Gastrocnemius medialis (tissue), 4 donors: Measurements from ENCODE around the gene GAA. TPM values are rescaled to one million over a fixed set of nuclear protein-coding genes. Genes with fewer than 3 reads are reported as not detected.

Source experiments
- ATAC-seq, 2 donors: fragments of 150-250 bp; one replicate each; pipeline ENCODE4 v1.9.1; 2016
- DNase-seq, 2 donors: peaks; one replicate each; pipeline ENCODE4 v3.0.0-alpha.2; 2019
- H3K27ac ChIP-seq, 4 donors: fragments of 200-600 bp; sonication (generic); 1 replicate in 1 of 4; 2 replicates in 3 of 4; pipeline ENCODE4 v1.5.1; 2016 to 2018; ENCODE audit warnings: mild to moderate bottlenecking in 2 of 4, moderate library complexity in 1 of 4
- H3K27me3 ChIP-seq, 3 donors: fragments of 200-600 bp; sonication (generic) in 2 of 3; 1 replicate in 1 of 3; 2 replicates in 2 of 3; pipeline versions ENCODE4 v1.5.1 to v1.6.0; 2016 to 2019; ENCODE audit warnings: mild to moderate bottlenecking in 1 of 3, moderate library complexity in 1 of 3
- H3K36me3 ChIP-seq, 2 donors: fragments of 200-600 bp; sonication (generic) in 1 of 2; one replicate each; pipeline ENCODE4 v1.5.1; 2017 to 2018
- H3K4me1 ChIP-seq, 2 donors: fragments of 200-600 bp; sonication (generic) in 1 of 2; one replicate each; pipeline ENCODE4 v1.5.1; 2016 to 2017; ENCODE audit warnings: mild to moderate bottlenecking in 2 of 2
- H3K4me3 ChIP-seq, 4 donors: fragments of 200-600 bp; sonication (generic) in 3 of 4; 1 replicate in 1 of 4; 2 replicates in 3 of 4; pipeline ENCODE4 v1.5.1; 2016 to 2019; ENCODE audit warnings: mild to moderate bottlenecking in 2 of 4
- H3K9me3 ChIP-seq, 3 donors: fragments of 200-600 bp; sonication (generic) in 2 of 3; 1 replicate in 1 of 3; 2 replicates in 2 of 3; pipeline ENCODE4 v1.5.1; 2016 to 2019
- CTCF ChIP-seq, 5 experiments: fragments of 450-650 bp in 3 of 5; fragments of 200-600 bp in 2 of 5; sonication (generic) in 2 of 5; IDR thresholded peaks in 4 of 5; conservative IDR thresholded peaks in 1 of 5; 1 replicate in 4 of 5; 2 replicates in 1 of 5; pipeline ENCODE4 v1.5.1; 2016 to 2019; ENCODE audit warnings: antibody characterized with exemption in 5 of 5, mild to moderate bottlenecking in 3 of 5, moderate library complexity in 3 of 5
- POLR2A ChIP-seq, 2 donors: fragments of 450-650 bp; IDR thresholded peaks; one replicate each; pipeline ENCODE4 v1.6.1; 2017; ENCODE audit warnings: antibody characterized with exemption in 2 of 2, mild to moderate bottlenecking in 2 of 2, moderate library complexity in 2 of 2
- in situ Hi-C, 4 donors: fragments of 200-750 bp; cut with MboI; loops; one replicate each; pipeline versions ENCODE4 v1.15.0 to v1.8.0; 2017; ENCODE audit warnings: low sequenced_read_pairs in 4 of 4
- intact Hi-C: fragments of 100-400 bp; cut with DNase I; formaldehyde crosslinking; loops from one replicate; pipeline ENCODE4 v1.15.1; 2023; ENCODE audit warnings: low total_unique reads
- total RNA-seq, 4 donors: library from RNA; depleted of rRNA; stranded (reverse); fragments of >200 nt; gene quantifications; one replicate each; pipeline versions ENCODE4 v1.1.0 to v1.2.3, GENCODE V29; 2016

Gene GAA
- total RNA-seq, 4 donors from 2014 or later = 39.2 to 72.3 (median 70.1) TPM

GRCh38 chr17:80064696-80065095, 36.7 kb upstream of the GAA start:
- Histone ChIP-seq H3K36me3 (no peaks in the 10 kb centered on the region), H3K4me3 (no peak overlapping the region), H3K9me3 (no peaks in the 10 kb centered on the region), H3K27ac (peak overlapping the region in 3 of 4 donors; percentile 58 to 73 (median 71)), H3K4me1 (peaks cover 12 to 20% of the 10 kb centered on the region in 2 donors), H3K27me3 (no peaks in the 10 kb centered on the region)
- TF ChIP-seq POLR2A (IDR thresholded peaks at IDR 0.05) (no peak), CTCF (IDR thresholded peaks at IDR 0.05 in 4 of 5, conservative IDR thresholded peaks at IDR 0.05 in 1 of 5) (no peak)
- no peak for DNase-seq
- in situ Hi-C loops (no loop called here), intact Hi-C loops (no loop called here)
- no peak for ATAC-seq

GRCh38 chr17:80065478-80066170, 35.8 kb upstream of the GAA start:
- H3K36me3 ChIP-seq = no peaks in the 10 kb centered on the region
- TF ChIP-seq POLR2A (IDR thresholded peaks at IDR 0.05) = no peak
- in situ Hi-C loops (no loop called here), intact Hi-C loops (no loop called here)
- H3K4me3 ChIP-seq = no peak overlapping the region
- H3K27me3 ChIP-seq = no peaks in the 10 kb centered on the region
- H3K9me3 ChIP-seq = no peaks in the 10 kb centered on the region
- H3K4me1 ChIP-seq = peaks cover 12 to 26% of the 10 kb centered on the region in 2 donors
- no peak for ATAC-seq
- DNase-seq = no peak
- H3K27ac ChIP-seq = no peak overlapping the region

GRCh38 chr17:80067393-80067986, 33.9 kb upstream of the GAA start:
- in situ Hi-C loops (no loop called here), intact Hi-C loops (no loop called here)
- no peaks in the 10 kb centered on the region for H3K36me3 ChIP-seq

GRCh38 chr17:80068301-80069222, 32.8 kb upstream of the GAA start:
- intact Hi-C loops (no loop called here), in situ Hi-C loops (no loop called here)
- no peaks in the 10 kb centered on the region for H3K9me3 ChIP-seq
- no peaks in the 10 kb centered on the region for H3K27me3 ChIP-seq
- H3K4me1 ChIP-seq = peaks cover 10 to 27% of the 10 kb centered on the region in 2 donors
- no peak for TF ChIP-seq POLR2A (IDR thresholded peaks at IDR 0.05)
- no peak for TF ChIP-seq CTCF (IDR thresholded peaks at IDR 0.05 in 4 of 5, conservative IDR thresholded peaks at IDR 0.05 in 1 of 5)
- DNase-seq = no peak
- no peak for ATAC-seq
- H3K4me3 ChIP-seq = no peak overlapping the region
- H3K27ac ChIP-seq = peak overlapping the region; percentile 68 to 83 (median 77)
- H3K36me3 ChIP-seq = no peaks in the 10 kb centered on the region

More at GRCh38 chr17:80067393-80067986, 33.9 kb upstream of the GAA start:
- H3K4me1 ChIP-seq = peaks cover 12 to 31% of the 10 kb centered on the region in 2 donors
- no peaks in the 10 kb centered on the region for H3K27me3 ChIP-seq
- TF ChIP-seq CTCF (IDR thresholded peaks at IDR 0.05 in 4 of 5, conservative IDR thresholded peaks at IDR 0.05 in 1 of 5) (no peak), POLR2A (IDR thresholded peaks at IDR 0.05) (no peak)
- DNase-seq = no peak
- H3K27ac ChIP-seq = no peak overlapping the region
- H3K9me3 ChIP-seq = no peaks in the 10 kb centered on the region
- H3K4me3 ChIP-seq = no peak overlapping the region
- no peak for ATAC-seq
